Memory B cell (primary cell): Measurements from ENCODE around the gene NFKBIL1.
A peak's percentile ranks its signal among the peaks of the same experiment; 100 is the strongest.
"Not testable (repeated sequence)": the region's sequence is repeated elsewhere in the genome, so short reads cannot be mapped to it uniquely, and the experiment has no call there.

Experiments used
- ATAC-seq: fragments of 150-1000 bp; cut with Tn5 transposase; 2 replicates; pipeline ENCODE4 v1.10.0; 2021; ENCODE audit warnings: low read depth, mild to moderate bottlenecking, moderate library complexity
- DNase-seq, 2 donors: peaks; one replicate each; pipeline ENCODE4 v3.0.0; 2022; ENCODE audit warnings: low spot score in 2 of 2
- H3K27ac Mint-ChIP-seq: one replicate; pipeline ENCODE4 v1.8.0; 2022; ENCODE audit warnings: mild to moderate bottlenecking, moderate library complexity, mixed read lengths
- H3K27me3 Mint-ChIP-seq: one replicate; pipeline ENCODE4 v1.8.0; 2022; ENCODE audit warnings: mixed read lengths
- H3K36me3 Mint-ChIP-seq: one replicate; pipeline ENCODE4 v1.8.0; 2022; ENCODE audit warnings: mild to moderate bottlenecking, mixed read lengths
- H3K4me1 Mint-ChIP-seq: one replicate; pipeline ENCODE4 v1.8.0; 2022; ENCODE audit warnings: mixed read lengths
- H3K4me3 Mint-ChIP-seq: one replicate; pipeline ENCODE4 v1.8.0; 2022; ENCODE audit warnings: mild to moderate bottlenecking, moderate library complexity, mixed read lengths
- H3K9me3 Mint-ChIP-seq: one replicate; pipeline ENCODE4 v1.8.0; 2022; ENCODE audit warnings: mixed read lengths

NFKBIL1 gene

GRCh38 chr6:31588871-31589650, 41.7 kb downstream of the NFKBIL1 start:
- peaks cover 10% of the 10 kb centered on the region for H3K36me3 Mint-ChIP-seq
- peak overlapping the region; percentile 86 for H3K27ac Mint-ChIP-seq
- H3K4me1 Mint-ChIP-seq = peaks cover 49% of the 10 kb centered on the region
- no peaks in the 10 kb centered on the region for H3K27me3 Mint-ChIP-seq
- no peak for ATAC-seq
- H3K4me3 Mint-ChIP-seq = no peak overlapping the region
- DNase-seq = no peak
- H3K9me3 Mint-ChIP-seq = no peaks in the 10 kb centered on the region

- ATAC-seq, H3K27ac Mint-ChIP-seq, H3K36me3 Mint-ChIP-seq, H3K4me3 Mint-ChIP-seq, H3K9me3 Mint-ChIP-seq, H3K27me3 Mint-ChIP-seq, DNase-seq: not testable (repeated sequence)
- peaks cover 44% of the 10 kb centered on the region for H3K4me1 Mint-ChIP-seq
Observed at GRCh38 chr6:31590691-31591090, 43.3 kb downstream of the NFKBIL1 start.

- no peaks in the 10 kb centered on the region for H3K9me3 Mint-ChIP-seq
- H3K4me1 Mint-ChIP-seq = peaks cover 38% of the 10 kb centered on the region
- no peaks in the 10 kb centered on the region for H3K27me3 Mint-ChIP-seq
- DNase-seq (no peak), ATAC-seq (peak; percentile 3)
- H3K27ac Mint-ChIP-seq = peak overlapping the region; percentile 90
- H3K4me3 Mint-ChIP-seq = peak overlapping the region; percentile 84
- H3K36me3 Mint-ChIP-seq = peaks cover 10% of the 10 kb centered on the region
Observed at GRCh38 chr6:31592396-31592771, 45.0 kb downstream of the NFKBIL1 start.

- peaks cover 31% of the 10 kb centered on the region for H3K4me1 Mint-ChIP-seq
- ATAC-seq (peak; percentile 75), DNase-seq (peak in 1 of 2 donors; percentile 71)
- no peaks in the 10 kb centered on the region for H3K9me3 Mint-ChIP-seq
- H3K27me3 Mint-ChIP-seq = no peaks in the 10 kb centered on the region
- peak overlapping the region; percentile 56 for H3K4me3 Mint-ChIP-seq
- H3K27ac Mint-ChIP-seq = peak overlapping the region; percentile 43
- no peaks in the 10 kb centered on the region for H3K36me3 Mint-ChIP-seq
Observed at GRCh38 chr6:31597006-31597405, 49.6 kb downstream of the NFKBIL1 start.

GRCh38 chr6:31607317-31607716, 59.9 kb downstream of the NFKBIL1 start:
- no peaks in the 10 kb centered on the region for H3K36me3 Mint-ChIP-seq
- H3K9me3 Mint-ChIP-seq = no peaks in the 10 kb centered on the region
- no peaks in the 10 kb centered on the region for H3K27me3 Mint-ChIP-seq
- no peak overlapping the region for H3K4me3 Mint-ChIP-seq
- H3K4me1 Mint-ChIP-seq = no peaks in the 10 kb centered on the region
- no peak for DNase-seq
- no peak overlapping the region for H3K27ac Mint-ChIP-seq
- ATAC-seq = no peak
